ENCODE data around the gene BICD1.
A peak's percentile ranks its signal among the peaks of the same experiment; 100 is the strongest.

BICD1 gene

GRCh38 chr12:32400114-32400672 is 293.5 kb downstream of the BICD1 start:
- peak; percentile 20 for DNase-seq (ENCODE audit: low read depth)
- TF ChIP-seq CTCF (IDR thresholded peaks at IDR 0.05; ENCODE audit: low read length, missing control alignments), result no peak
- H3K4me3 ChIP-seq (replicated peaks; ENCODE audit: low read depth, low read length), result peak overlapping the region; percentile 85

GRCh38 chr12:32400866-32401265 is 294.2 kb downstream of the BICD1 start:
- TF ChIP-seq CTCF (IDR thresholded peaks at IDR 0.05; ENCODE audit: low read length, missing control alignments), result no peak
- no peak for DNase-seq (ENCODE audit: low read depth)
- H3K4me3 ChIP-seq (replicated peaks; ENCODE audit: low read depth, low read length), result peak overlapping the region; percentile 85

GRCh38 chr12:32402170-32402569 is 295.5 kb downstream of the BICD1 start:
- no peak for DNase-seq (ENCODE audit: low read depth)
- no peak for TF ChIP-seq CTCF (IDR thresholded peaks at IDR 0.05; ENCODE audit: low read length, missing control alignments)
- H3K4me3 ChIP-seq (replicated peaks; ENCODE audit: low read depth, low read length), result no peak overlapping the region

- H3K4me3 ChIP-seq (replicated peaks; ENCODE audit: low read depth, low read length), result no peak overlapping the region
- no peak for DNase-seq (ENCODE audit: low read depth)
- no peak for TF ChIP-seq CTCF (IDR thresholded peaks at IDR 0.05; ENCODE audit: low read length, missing control alignments)
These were observed 296.3 kb downstream of the BICD1 start for GRCh38 chr12:32402946-32403345.

GRCh38 chr12:32407795-32408194 is 301.1 kb downstream of the BICD1 start:
- H3K4me3 ChIP-seq (replicated peaks; ENCODE audit: low read depth, low read length), result no peak overlapping the region
- no peak for DNase-seq (ENCODE audit: low read depth)
- no peak for TF ChIP-seq CTCF (IDR thresholded peaks at IDR 0.05; ENCODE audit: low read length, missing control alignments)

GRCh38 chr12:32413412-32413811 is 306.8 kb downstream of the BICD1 start:
- DNase-seq (ENCODE audit: low read depth), result no peak
- H3K4me3 ChIP-seq (replicated peaks; ENCODE audit: low read depth, low read length), result no peak overlapping the region

More at GRCh38 chr12:32413412-32413811, 306.8 kb downstream of the BICD1 start:
- TF ChIP-seq CTCF (IDR thresholded peaks at IDR 0.05; ENCODE audit: low read length, missing control alignments), result no peak

Data from fibroblast of pulmonary artery (primary cell).